Vagina (tissue), 2 donors: Measurements from ENCODE around the gene APP.

ENCODE experiments used
- POLR2A ChIP-seq, 2 donors: fragments of 450-650 bp; IDR thresholded peaks; one replicate each; pipeline ENCODE4 v1.6.1; 2017; ENCODE audit warnings: antibody characterized with exemption in 2 of 2, mild to moderate bottlenecking in 2 of 2, moderate library complexity in 2 of 2
- POLR2AphosphoS5 ChIP-seq, 2 donors: sonication (generic); formaldehyde crosslinking; IDR thresholded peaks; one replicate each; pipeline ENCODE4 v1.9.0; 2017; ENCODE audit warnings: antibody characterized with exemption in 2 of 2, mild to moderate bottlenecking in 2 of 2, low read depth in 1 of 2; ENCODE audit not compliant: insufficient read depth in 1 of 2
- TF ChIP-seq, protein P1 (sequence below), 3 experiments: fragments of 450-650 bp in 2 of 3; fragments of 200-600 bp in 1 of 3; sonication (generic) in 1 of 3; IDR thresholded peaks; one replicate each; pipeline ENCODE4 v1.5.1; 2017 to 2019; ENCODE audit warnings: antibody characterized with exemption in 3 of 3, mild to moderate bottlenecking in 2 of 3, moderate library complexity in 2 of 3

DNA sequence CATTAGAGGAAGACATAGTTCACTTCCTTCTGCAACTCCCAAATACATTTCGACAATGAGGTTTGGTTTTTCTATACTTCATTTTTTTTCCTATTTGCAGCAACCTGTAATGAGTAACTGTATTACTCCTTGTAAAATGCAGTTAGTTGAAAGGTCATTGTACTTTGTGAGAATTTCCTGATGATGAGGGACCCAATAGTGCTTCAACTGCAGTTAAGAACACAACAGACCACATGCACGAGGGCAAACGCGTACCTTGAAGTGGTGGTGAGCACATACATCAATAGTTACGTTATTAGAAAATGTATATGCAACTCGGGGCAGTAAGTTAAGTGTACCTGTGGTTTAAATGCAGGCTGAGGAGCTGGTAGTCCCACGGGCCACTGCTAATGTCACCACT, 264.0 kb downstream of the APP start:
- TF ChIP-seq, protein P1, sequence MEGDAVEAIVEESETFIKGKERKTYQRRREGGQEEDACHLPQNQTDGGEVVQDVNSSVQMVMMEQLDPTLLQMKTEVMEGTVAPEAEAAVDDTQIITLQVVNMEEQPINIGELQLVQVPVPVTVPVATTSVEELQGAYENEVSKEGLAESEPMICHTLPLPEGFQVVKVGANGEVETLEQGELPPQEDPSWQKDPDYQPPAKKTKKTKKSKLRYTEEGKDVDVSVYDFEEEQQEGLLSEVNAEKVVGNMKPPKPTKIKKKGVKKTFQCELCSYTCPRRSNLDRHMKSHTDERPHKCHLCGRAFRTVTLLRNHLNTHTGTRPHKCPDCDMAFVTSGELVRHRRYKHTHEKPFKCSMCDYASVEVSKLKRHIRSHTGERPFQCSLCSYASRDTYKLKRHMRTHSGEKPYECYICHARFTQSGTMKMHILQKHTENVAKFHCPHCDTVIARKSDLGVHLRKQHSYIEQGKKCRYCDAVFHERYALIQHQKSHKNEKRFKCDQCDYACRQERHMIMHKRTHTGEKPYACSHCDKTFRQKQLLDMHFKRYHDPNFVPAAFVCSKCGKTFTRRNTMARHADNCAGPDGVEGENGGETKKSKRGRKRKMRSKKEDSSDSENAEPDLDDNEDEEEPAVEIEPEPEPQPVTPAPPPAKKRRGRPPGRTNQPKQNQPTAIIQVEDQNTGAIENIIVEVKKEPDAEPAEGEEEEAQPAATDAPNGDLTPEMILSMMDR (IDR thresholded peaks at IDR 0.05) = no peak
- no peak for TF ChIP-seq POLR2A (IDR thresholded peaks at IDR 0.05)
- TF ChIP-seq POLR2AphosphoS5 (IDR thresholded peaks at IDR 0.05; ENCODE audit: insufficient read depth in 1 of 2, low read depth in 1 of 2) = no peak
